CD14-positive monocyte (primary cell): ENCODE results near the gene UTP4. TPM values are rescaled to one million over a fixed set of nuclear protein-coding genes. Genes with fewer than 3 reads are reported as not detected.

ENCODE experiments used
- DNase-seq, 3 donors: peaks; one replicate each; pipeline ENCODE4 v3.0.0-alpha.2; 2011 to 2022
- H2AFZ ChIP-seq: 2 replicates; pipeline ENCODE4 v1.6.0; 2012; ENCODE audit warnings: mild to moderate bottlenecking, low read depth, low read length, inconsistent platforms; ENCODE audit not compliant: insufficient read depth, poor library complexity, severe bottlenecking
- H3K27ac ChIP-seq, 2 donors: 1 replicate in 1 of 2; 2 replicates in 1 of 2; pipeline ENCODE4 v1.5.1; 2012 to 2013; ENCODE audit warnings: low read length in 2 of 2, control low read depth in 1 of 2, inconsistent platforms in 1 of 2, low read depth in 1 of 2, mild to moderate bottlenecking in 1 of 2
- H3K27me3 ChIP-seq, 2 donors: one replicate each; pipeline versions ENCODE4 v1.6.0 to v1.6.1; 2011 to 2013; ENCODE audit warnings: low read length in 2 of 2; ENCODE audit not compliant: control insufficient read depth in 2 of 2, insufficient read depth in 2 of 2
- H3K36me3 ChIP-seq, 2 donors: replicated peaks in 1 of 2; 1 replicate in 1 of 2; 2 replicates in 1 of 2; pipeline versions ENCODE4 v1.5.1 to v1.6.1; 2012 to 2013; ENCODE audit warnings: low read length in 2 of 2, control low read depth in 1 of 2, inconsistent platforms in 1 of 2, mild to moderate bottlenecking in 1 of 2; ENCODE audit not compliant: insufficient read depth in 2 of 2, control insufficient read depth in 1 of 2
- H3K4me1 ChIP-seq, 2 donors: 1 replicate in 1 of 2; 2 replicates in 1 of 2; pipeline versions ENCODE4 v1.5.1 to v1.6.1; 2012 to 2013; ENCODE audit warnings: low read length in 2 of 2, control low read depth in 1 of 2, inconsistent platforms in 1 of 2, mild to moderate bottlenecking in 1 of 2, moderate library complexity in 1 of 2; ENCODE audit not compliant: insufficient read depth in 2 of 2, control insufficient read depth in 1 of 2
- H3K4me2 ChIP-seq: replicated peaks from 2 replicates; pipeline ENCODE3; 2012; ENCODE audit warnings: low read length, moderate library complexity, mild to moderate bottlenecking; ENCODE audit not compliant: poor library complexity, severe bottlenecking; ENCODE audit errors: extremely low read depth
- H3K4me3 ChIP-seq, 3 experiments: fragments of 200-600 bp in 1 of 3; sonication (generic) in 1 of 3; replicated peaks in 1 of 3; 1 replicate in 2 of 3; 2 replicates in 1 of 3; pipeline ENCODE4 v1.5.1; 2011 to 2013; ENCODE audit warnings: low read length in 3 of 3, mild to moderate bottlenecking in 3 of 3, control low read depth in 2 of 3, low read depth in 2 of 3, inconsistent platforms in 1 of 3, moderate library complexity in 1 of 3
- H3K79me2 ChIP-seq: 2 replicates; pipeline ENCODE4 v1.6.0; 2012; ENCODE audit warnings: mild to moderate bottlenecking, control low read depth, inconsistent platforms, low read length, moderate library complexity; ENCODE audit not compliant: insufficient read depth
- H3K9ac ChIP-seq: 2 replicates; pipeline ENCODE4 v1.6.0; 2017; ENCODE audit warnings: low read length, mild to moderate bottlenecking; ENCODE audit not compliant: insufficient read depth, poor library complexity, severe bottlenecking
- H3K9me3 ChIP-seq, 2 donors: replicated peaks in 1 of 2; 1 replicate in 1 of 2; 2 replicates in 1 of 2; pipeline versions ENCODE4 v1.5.1 to v1.6.1; 2012 to 2013; ENCODE audit warnings: low read length in 2 of 2, control low read depth in 1 of 2; ENCODE audit not compliant: control insufficient read depth in 1 of 2, insufficient read depth in 1 of 2
- H4K20me1 ChIP-seq: 2 replicates; pipeline ENCODE4 v1.6.0; 2012; ENCODE audit warnings: mild to moderate bottlenecking, low read length, control low read depth, moderate library complexity; ENCODE audit not compliant: insufficient read depth
- H3K27ac Mint-ChIP-seq, 7 donors: one replicate each; pipeline ENCODE4 v1.8.0; 2020; ENCODE audit warnings: mild to moderate bottlenecking in 7 of 7, mixed read lengths in 7 of 7, moderate library complexity in 6 of 7, inconsistent platforms in 2 of 7
- H3K27me3 Mint-ChIP-seq, 3 donors: one replicate each; pipeline ENCODE4 v1.8.0; 2021 to 2022; ENCODE audit warnings: low read depth in 3 of 3, mild to moderate bottlenecking in 3 of 3, mixed read lengths in 3 of 3, moderate library complexity in 3 of 3, inconsistent platforms in 1 of 3
- H3K36me3 Mint-ChIP-seq, 2 donors: one replicate each; pipeline ENCODE4 v1.8.0; 2020; ENCODE audit warnings: mixed read lengths in 2 of 2, inconsistent platforms in 1 of 2, mild to moderate bottlenecking in 1 of 2
- H3K4me1 Mint-ChIP-seq: one replicate; pipeline ENCODE4 v1.8.0; 2020; ENCODE audit warnings: mild to moderate bottlenecking, mixed read lengths
- H3K4me3 Mint-ChIP-seq, 2 donors: one replicate each; pipeline ENCODE4 v1.8.0; 2020; ENCODE audit warnings: mild to moderate bottlenecking in 2 of 2, mixed read lengths in 2 of 2, moderate library complexity in 1 of 2
- H3K9me3 Mint-ChIP-seq, 7 donors: one replicate each; pipeline ENCODE4 v1.8.0; 2020 to 2022; ENCODE audit warnings: mixed read lengths in 7 of 7, mild to moderate bottlenecking in 6 of 7, moderate library complexity in 6 of 7, inconsistent platforms in 2 of 7
- WGBS: methylation state at CpG from one replicate; pipeline ENCODE4 v1.1.5; 2013; ENCODE audit warnings: missing lambda C conversion rate; ENCODE audit not compliant: insufficient coverage; 5-methylcytosine and 5-hydroxymethylcytosine counted together
- intact Hi-C, 2 donors: fragments of 100-400 bp; cut with micrococcal nuclease; formaldehyde crosslinking; loops; one replicate each; pipeline versions ENCODE4 v1.15.0 to v1.15.1; 2023
- polyA plus RNA-seq, 3 donors: library from polyadenylated mRNA; depleted of rRNA in 1 of 3; unstranded in 2 of 3; stranded (reverse) in 1 of 3; fragments of 300-500 nt in 2 of 3; fragments of >200 nt in 1 of 3; fragmentation: Illumina TruSeq in 2 of 3; gene quantifications; 1 replicate in 2 of 3; 2 replicates in 1 of 3; pipeline ENCODE4 v1.2.3, GENCODE V29; 2012 to 2021
- small RNA-seq: library from RNA; depleted of rRNA; stranded (forward); fragments of <200 nt; gene quantifications from one replicate; pipeline ENCODE3, GENCODE V24; 2012; ENCODE audit warnings: low read depth; ENCODE audit not compliant: insufficient read length
- TF ChIP-seq, protein P1 (sequence below): fragments of 200-600 bp; IDR thresholded peaks from one replicate; pipeline ENCODE4 v1.8.0; 2022; ENCODE audit warnings: antibody characterized with exemption, mild to moderate bottlenecking

UTP4 gene
- polyA plus RNA-seq, 3 donors = 15.3 to 27.8 (median 19.6) TPM

DNA sequence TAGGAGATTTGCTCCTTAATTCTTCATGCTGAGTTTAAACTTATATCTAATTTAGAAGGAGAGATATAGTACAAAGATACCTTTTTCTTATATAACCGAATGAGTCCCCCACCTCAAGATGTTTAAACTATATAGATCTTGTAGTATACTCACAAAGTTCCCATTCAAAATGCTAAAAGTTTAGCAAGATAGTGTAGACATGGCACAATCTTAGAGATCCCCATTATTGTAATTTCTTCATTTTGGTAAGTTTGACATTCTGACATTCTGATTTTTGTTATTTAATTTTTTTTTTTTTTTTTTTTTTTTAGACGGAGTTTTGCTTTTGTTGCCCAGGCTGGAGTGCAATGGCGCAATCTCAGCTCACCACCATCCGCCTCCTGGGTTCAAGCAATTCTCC lies 77.3 kb downstream of the UTP4 start:
- Mint-ChIP-seq H3K4me3 (no peak overlapping the region), H3K27ac (no peak overlapping the region), H3K4me1 (peaks cover 1% of the 10 kb centered on the region), H3K9me3 (peaks cover 0 to 2% (median 0%) of the 10 kb centered on the region in 7 donors), H3K36me3 (no peaks in the 10 kb centered on the region), H3K27me3 (peaks cover 5 to 6% (median 5%) of the 10 kb centered on the region in 3 donors)
- Histone ChIP-seq H2AFZ (no peak overlapping the region), H3K4me3 (no peak overlapping the region), H3K4me2 (no peak overlapping the region), H4K20me1 (peaks cover 3% of the 10 kb centered on the region), H3K27me3 (no peaks in the 10 kb centered on the region), H3K9ac (no peak overlapping the region), H3K4me1 (no peaks in the 10 kb centered on the region), H3K9me3 (no peaks in the 10 kb centered on the region), H3K27ac (no peak overlapping the region), H3K36me3 (no peaks in the 10 kb centered on the region), H3K79me2 (no peaks in the 10 kb centered on the region)
- intact Hi-C loops = no loop called here
- no CpG with 5 or more reads among the region's 4 CpGs for WGBS
- no peak for DNase-seq
- TF ChIP-seq, protein P1, sequence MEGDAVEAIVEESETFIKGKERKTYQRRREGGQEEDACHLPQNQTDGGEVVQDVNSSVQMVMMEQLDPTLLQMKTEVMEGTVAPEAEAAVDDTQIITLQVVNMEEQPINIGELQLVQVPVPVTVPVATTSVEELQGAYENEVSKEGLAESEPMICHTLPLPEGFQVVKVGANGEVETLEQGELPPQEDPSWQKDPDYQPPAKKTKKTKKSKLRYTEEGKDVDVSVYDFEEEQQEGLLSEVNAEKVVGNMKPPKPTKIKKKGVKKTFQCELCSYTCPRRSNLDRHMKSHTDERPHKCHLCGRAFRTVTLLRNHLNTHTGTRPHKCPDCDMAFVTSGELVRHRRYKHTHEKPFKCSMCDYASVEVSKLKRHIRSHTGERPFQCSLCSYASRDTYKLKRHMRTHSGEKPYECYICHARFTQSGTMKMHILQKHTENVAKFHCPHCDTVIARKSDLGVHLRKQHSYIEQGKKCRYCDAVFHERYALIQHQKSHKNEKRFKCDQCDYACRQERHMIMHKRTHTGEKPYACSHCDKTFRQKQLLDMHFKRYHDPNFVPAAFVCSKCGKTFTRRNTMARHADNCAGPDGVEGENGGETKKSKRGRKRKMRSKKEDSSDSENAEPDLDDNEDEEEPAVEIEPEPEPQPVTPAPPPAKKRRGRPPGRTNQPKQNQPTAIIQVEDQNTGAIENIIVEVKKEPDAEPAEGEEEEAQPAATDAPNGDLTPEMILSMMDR = no peak

DNA sequence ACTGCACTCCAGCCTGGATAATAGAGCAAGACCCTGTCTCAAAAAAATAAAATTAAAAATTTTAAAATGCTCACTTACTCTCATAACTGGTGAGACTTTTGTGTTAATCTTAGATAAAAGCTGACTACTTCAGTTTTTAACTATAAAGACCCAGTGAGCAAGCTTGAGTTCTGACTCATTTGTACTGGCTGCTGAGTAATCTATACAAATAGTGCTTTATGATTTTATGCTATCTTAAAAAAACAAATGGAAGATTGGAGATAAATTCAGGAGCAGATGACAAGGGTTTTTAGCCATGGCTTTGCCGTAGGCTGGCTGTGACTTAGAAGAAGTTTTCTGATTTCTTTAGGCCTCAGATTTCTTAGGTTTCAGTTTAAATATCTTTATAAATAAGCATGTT lies 85.0 kb downstream of the UTP4 start:
- H3K27ac Mint-ChIP-seq = no peak overlapping the region
- H3K4me2 ChIP-seq = no peak overlapping the region
- no peak overlapping the region for H3K4me3 Mint-ChIP-seq
- no peaks in the 10 kb centered on the region for H3K36me3 ChIP-seq
- no peak for DNase-seq
- WGBS = no CpG with 5 or more reads among the region's 1 CpG
- no peak overlapping the region for H3K27ac ChIP-seq
- H4K20me1 ChIP-seq = peaks cover 15% of the 10 kb centered on the region
- no peaks in the 10 kb centered on the region for H3K9me3 Mint-ChIP-seq
- no peak overlapping the region for H3K4me3 ChIP-seq
- no peaks in the 10 kb centered on the region for H3K36me3 Mint-ChIP-seq
- H3K9ac ChIP-seq = no peak overlapping the region
- no peaks in the 10 kb centered on the region for H3K27me3 ChIP-seq
- TF ChIP-seq, protein P1 = no peak
- no peaks in the 10 kb centered on the region for H3K9me3 ChIP-seq
- no peaks in the 10 kb centered on the region for H3K4me1 Mint-ChIP-seq
- peaks cover 6 to 11% (median 6%) of the 10 kb centered on the region in 3 donors for H3K27me3 Mint-ChIP-seq
- intact Hi-C loops = no loop called here
- H3K4me1 ChIP-seq = no peaks in the 10 kb centered on the region
- H2AFZ ChIP-seq = no peak overlapping the region
- H3K79me2 ChIP-seq = no peaks in the 10 kb centered on the region

Small RNAs within 50 kb of the gene (small RNA-seq; reads per million reads assigned to genes)
- gene RF00019 = not detected
- 0.71 reads per million for gene RNU6-22P

Other genes with a start within 250 kb of the UTP4 start
- gene HAS3, start 27.0 kb upstream of the UTP4 start, polyA plus RNA-seq = 1 to 10 TPM in 1 of 3 donors, not detected in 2; 1.3 TPM
- 100 to 1,000 TPM in 2 of 3 donors, 10 to 100 TPM in 1; 45.9 to 172 (median 158) TPM for gene CHTF8, start 61 bp upstream of the UTP4 start, polyA plus RNA-seq
- 1 to 10 TPM; 1.2 to 6.0 (median 5.0) TPM for gene SNTB2, start 54.5 kb downstream of the UTP4 start, polyA plus RNA-seq
- 10 to 100 TPM; 18.2 to 25.7 (median 21.8) TPM for gene VPS4A, start 178.7 kb downstream of the UTP4 start, polyA plus RNA-seq
- 1 to 10 TPM; 2.3 to 7.2 (median 4.2) TPM for gene PDF, start 197.9 kb downstream of the UTP4 start, polyA plus RNA-seq
- gene COG8, start 206.9 kb downstream of the UTP4 start, polyA plus RNA-seq = 10 to 100 TPM; 11.9 to 24.1 (median 21.6) TPM
- 10 to 100 TPM in 2 of 3 donors, 1 to 10 TPM in 1; 3.0 to 16.4 (median 14.2) TPM for gene NIP7, start 207.1 kb downstream of the UTP4 start, polyA plus RNA-seq
- under 1 TPM in 1 of 3 donors, not detected in 2; 0.29 TPM for gene TMED6, start 219.1 kb downstream of the UTP4 start, polyA plus RNA-seq